Measurements from ENCODE around the gene NLRC3.

NLRC3 gene

DNA sequence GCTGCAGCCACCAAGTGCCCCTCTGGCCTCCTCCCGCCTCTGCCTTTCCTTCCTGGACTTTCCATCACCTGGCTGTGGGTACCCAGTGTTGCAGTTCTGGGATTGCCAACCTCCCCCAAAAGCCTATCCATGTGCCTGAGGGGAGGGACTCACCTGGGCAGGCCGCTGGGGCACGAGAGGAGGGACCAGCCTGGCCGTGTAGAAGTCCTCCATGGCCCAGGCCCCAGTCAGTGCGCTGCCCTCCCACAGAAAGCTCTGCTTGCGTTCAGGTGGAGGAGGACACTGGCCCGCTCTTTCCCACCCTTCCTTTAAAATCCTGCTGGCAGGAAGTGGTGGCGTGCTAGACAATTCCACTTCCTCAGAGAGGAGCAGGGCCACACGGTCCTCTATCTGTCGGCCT lies 20.0 kb upstream of the NLRC3 start:
- Histone ChIP-seq H3K36me3 (ENCODE audit: insufficient read depth, insufficient read length, low read length) (peaks cover 83% of the 10 kb centered on the region), H3K9ac (ENCODE audit: insufficient read length, low read depth) (no peak overlapping the region), H3K4me3 (ENCODE audit: insufficient read length, low read depth) (no peak overlapping the region), H3K4me1 (ENCODE audit: insufficient read depth, insufficient read length) (no peaks in the 10 kb centered on the region), H3K9me3 (ENCODE audit: insufficient read depth, low read length) (peaks cover 20% of the 10 kb centered on the region), H3K27me3 (ENCODE audit: insufficient read depth, insufficient read length) (no peaks in the 10 kb centered on the region)
- no peak for TF ChIP-seq SUZ12 (IDR thresholded peaks at IDR 0.05; ENCODE audit: extremely low read depth, insufficient read depth, insufficient read length)
- no peak for TF ChIP-seq YY1 (IDR thresholded peaks at IDR 0.05; ENCODE audit: insufficient read depth, insufficient read length)
- TF ChIP-seq ZNF274 (IDR thresholded peaks at IDR 0.05; ENCODE audit: low read depth, low read length), result no peak
- DNase-seq (ENCODE audit: low read depth, low spot score), result no peak

DNA sequence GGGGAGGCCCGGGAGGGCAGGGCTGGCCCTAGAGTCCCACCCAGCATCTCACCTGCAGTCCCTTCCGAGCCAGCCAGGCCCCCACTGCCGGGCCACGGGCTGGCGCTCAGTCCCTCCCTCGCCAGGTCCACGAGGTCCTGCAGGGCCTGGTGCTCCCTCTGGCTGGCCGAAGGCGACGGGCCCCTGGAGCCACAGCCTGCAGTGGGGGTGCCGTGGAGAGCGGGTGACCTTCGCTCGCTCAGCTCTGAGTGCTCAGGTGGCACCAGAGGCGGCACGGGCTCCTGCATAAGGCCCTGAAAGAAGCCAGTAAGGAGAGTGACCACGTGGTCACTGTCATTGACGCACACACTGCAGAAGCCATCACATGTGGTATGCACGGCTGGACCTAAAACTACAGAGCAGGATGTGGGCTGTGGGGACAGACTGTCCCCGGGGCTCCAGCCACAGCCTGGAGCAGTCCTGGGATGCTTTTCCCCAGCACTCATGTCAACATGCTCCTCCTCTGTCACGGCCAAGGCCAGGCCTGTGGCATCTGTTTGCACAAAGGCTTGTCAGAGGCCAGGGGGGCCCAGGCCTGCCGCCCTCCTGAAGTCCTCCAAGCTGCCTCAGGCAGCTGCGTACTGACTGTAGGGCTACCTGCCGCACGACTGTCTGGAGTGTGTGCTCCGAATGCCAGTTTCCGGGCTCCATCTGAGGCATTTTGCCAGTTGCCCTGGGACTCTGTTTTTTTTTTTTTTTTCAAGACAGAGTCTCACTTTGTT lies 19.1 kb upstream of the NLRC3 start:
- Histone ChIP-seq H3K9me3 (ENCODE audit: insufficient read depth, low read length) (peaks cover 20% of the 10 kb centered on the region), H3K4me3 (ENCODE audit: insufficient read length, low read depth) (no peak overlapping the region), H3K27me3 (ENCODE audit: insufficient read depth, insufficient read length) (no peaks in the 10 kb centered on the region), H3K9ac (ENCODE audit: insufficient read length, low read depth) (no peak overlapping the region), H3K4me1 (ENCODE audit: insufficient read depth, insufficient read length) (no peaks in the 10 kb centered on the region), H3K36me3 (ENCODE audit: insufficient read depth, insufficient read length, low read length) (peaks cover 83% of the 10 kb centered on the region)
- no peak for DNase-seq (ENCODE audit: low read depth, low spot score)
- TF ChIP-seq YY1 (IDR thresholded peaks at IDR 0.05; ENCODE audit: insufficient read depth, insufficient read length), result no peak

DNA sequence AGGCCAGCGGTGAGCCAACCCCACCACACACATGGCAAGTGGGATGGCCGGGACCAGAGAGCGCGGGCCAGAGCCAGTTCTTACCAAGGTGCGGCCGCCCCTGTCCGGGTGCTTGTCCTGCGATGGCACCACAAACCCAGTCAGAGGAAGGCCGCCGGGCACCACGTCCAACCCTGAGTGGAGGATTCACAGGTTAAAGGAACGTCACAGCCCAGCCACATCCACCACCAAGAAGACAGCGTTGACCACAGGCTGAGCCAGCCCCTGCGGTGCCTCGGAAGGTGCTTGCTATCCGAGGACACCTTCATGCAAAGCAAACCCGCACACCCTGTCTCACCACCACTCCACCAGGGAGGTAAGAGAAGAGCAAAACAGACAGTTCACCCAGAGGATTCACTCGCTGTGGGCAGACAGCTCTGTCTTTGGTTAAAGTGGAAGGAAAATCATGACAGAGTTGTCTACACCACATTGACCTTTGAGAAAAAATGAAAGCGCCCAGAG lies 18.4 kb upstream of the NLRC3 start:
- Histone ChIP-seq H3K27me3 (ENCODE audit: insufficient read depth, insufficient read length) (no peaks in the 10 kb centered on the region), H3K4me3 (ENCODE audit: insufficient read length, low read depth) (no peak overlapping the region), H3K36me3 (ENCODE audit: insufficient read depth, insufficient read length, low read length) (peaks cover 83% of the 10 kb centered on the region), H3K9ac (ENCODE audit: insufficient read length, low read depth) (no peak overlapping the region), H3K9me3 (ENCODE audit: insufficient read depth, low read length) (peaks cover 16% of the 10 kb centered on the region), H3K4me1 (ENCODE audit: insufficient read depth, insufficient read length) (no peaks in the 10 kb centered on the region)
- DNase-seq (ENCODE audit: low read depth, low spot score), result no peak
- TF ChIP-seq YY1 (IDR thresholded peaks at IDR 0.05; ENCODE audit: insufficient read depth, insufficient read length), result no peak
- no peak for TF ChIP-seq SUZ12 (IDR thresholded peaks at IDR 0.05; ENCODE audit: extremely low read depth, insufficient read depth, insufficient read length)
- TF ChIP-seq ZNF274 (IDR thresholded peaks at IDR 0.05; ENCODE audit: low read depth, low read length), result no peak

DNA sequence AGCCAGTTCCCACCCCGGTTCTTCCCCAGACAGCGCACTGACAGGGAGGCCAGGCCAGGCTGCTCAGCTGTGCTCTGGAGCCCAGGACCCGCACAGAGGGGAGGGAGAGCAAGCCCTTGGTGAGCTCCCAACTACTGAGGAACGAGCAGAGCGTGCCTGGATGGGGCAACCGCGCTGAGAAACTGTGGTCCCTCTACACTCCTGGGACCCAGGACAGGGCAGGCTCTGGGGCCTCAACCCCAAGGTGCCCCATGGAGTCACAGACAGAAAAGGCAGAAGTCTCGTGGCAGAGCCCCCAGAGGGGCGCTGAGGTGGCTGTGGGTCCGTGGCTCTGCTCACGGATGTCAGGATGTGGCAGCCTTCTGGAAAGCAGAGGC lies 17.9 kb upstream of the NLRC3 start:
- Histone ChIP-seq H3K36me3 (ENCODE audit: insufficient read depth, insufficient read length, low read length) (peaks cover 83% of the 10 kb centered on the region), H3K27me3 (ENCODE audit: insufficient read depth, insufficient read length) (no peaks in the 10 kb centered on the region), H3K9me3 (ENCODE audit: insufficient read depth, low read length) (peaks cover 11% of the 10 kb centered on the region), H3K9ac (ENCODE audit: insufficient read length, low read depth) (no peak overlapping the region), H3K4me3 (ENCODE audit: insufficient read length, low read depth) (no peak overlapping the region), H3K4me1 (ENCODE audit: insufficient read depth, insufficient read length) (no peaks in the 10 kb centered on the region)
- no peak for DNase-seq (ENCODE audit: low read depth, low spot score)
- TF ChIP-seq SUZ12 (IDR thresholded peaks at IDR 0.05; ENCODE audit: extremely low read depth, insufficient read depth, insufficient read length), result no peak
- no peak for TF ChIP-seq YY1 (IDR thresholded peaks at IDR 0.05; ENCODE audit: insufficient read depth, insufficient read length)
- TF ChIP-seq ZNF274 (IDR thresholded peaks at IDR 0.05; ENCODE audit: low read depth, low read length), result no peak

DNA sequence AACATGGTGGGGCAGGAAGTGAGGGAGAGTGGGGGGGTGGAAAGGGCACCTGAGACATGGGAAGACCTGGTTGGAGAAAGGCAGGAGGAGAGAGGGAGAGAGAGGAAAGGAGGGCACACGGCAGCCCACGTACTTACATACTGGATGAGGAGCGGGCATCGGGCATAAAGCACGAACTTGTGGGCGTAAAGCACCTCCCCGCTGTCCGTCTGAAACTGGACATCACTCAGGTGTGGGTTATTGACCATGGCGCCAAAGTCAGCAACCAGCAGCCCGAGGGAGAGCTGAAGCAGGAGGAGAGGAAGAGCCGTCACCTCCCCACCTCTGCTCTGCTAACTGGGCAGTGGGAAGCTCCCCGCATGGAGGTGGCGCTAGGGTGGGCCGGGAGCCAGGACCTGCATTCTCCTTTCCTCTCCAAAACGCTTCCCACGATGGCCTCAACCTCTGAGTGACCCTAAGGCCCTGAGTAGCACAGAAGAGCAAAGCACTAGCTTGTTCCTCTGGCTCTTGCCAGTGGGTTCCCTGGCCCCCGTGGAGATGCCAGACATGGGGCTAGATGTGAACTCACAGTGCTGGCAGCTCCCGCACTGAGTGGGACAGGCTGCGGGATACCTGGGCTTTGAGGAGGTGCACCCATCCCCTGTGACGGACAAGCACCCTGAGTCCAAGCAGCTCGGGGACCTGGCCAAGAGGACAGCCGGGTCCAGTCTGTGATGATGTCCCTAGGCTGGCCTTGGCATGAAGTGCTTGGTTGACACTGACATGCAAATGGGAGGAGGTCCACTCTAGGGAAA lies 17.3 kb upstream of the NLRC3 start:
- no peak for DNase-seq (ENCODE audit: low read depth, low spot score)
- no peaks in the 10 kb centered on the region for H3K4me1 ChIP-seq (ENCODE audit: insufficient read depth, insufficient read length)
- no peak overlapping the region for H3K9ac ChIP-seq (ENCODE audit: insufficient read length, low read depth)
- H3K36me3 ChIP-seq (ENCODE audit: insufficient read depth, insufficient read length, low read length), result peaks cover 82% of the 10 kb centered on the region
- peaks cover 5% of the 10 kb centered on the region for H3K9me3 ChIP-seq (ENCODE audit: insufficient read depth, low read length)
- TF ChIP-seq YY1 (IDR thresholded peaks at IDR 0.05; ENCODE audit: insufficient read depth, insufficient read length) (no peak), ZNF274 (IDR thresholded peaks at IDR 0.05; ENCODE audit: low read depth, low read length) (no peak), SUZ12 (IDR thresholded peaks at IDR 0.05; ENCODE audit: extremely low read depth, insufficient read depth, insufficient read length) (no peak)
- H3K4me3 ChIP-seq (ENCODE audit: insufficient read length, low read depth), result no peak overlapping the region
- H3K27me3 ChIP-seq (ENCODE audit: insufficient read depth, insufficient read length), result no peaks in the 10 kb centered on the region

DNA sequence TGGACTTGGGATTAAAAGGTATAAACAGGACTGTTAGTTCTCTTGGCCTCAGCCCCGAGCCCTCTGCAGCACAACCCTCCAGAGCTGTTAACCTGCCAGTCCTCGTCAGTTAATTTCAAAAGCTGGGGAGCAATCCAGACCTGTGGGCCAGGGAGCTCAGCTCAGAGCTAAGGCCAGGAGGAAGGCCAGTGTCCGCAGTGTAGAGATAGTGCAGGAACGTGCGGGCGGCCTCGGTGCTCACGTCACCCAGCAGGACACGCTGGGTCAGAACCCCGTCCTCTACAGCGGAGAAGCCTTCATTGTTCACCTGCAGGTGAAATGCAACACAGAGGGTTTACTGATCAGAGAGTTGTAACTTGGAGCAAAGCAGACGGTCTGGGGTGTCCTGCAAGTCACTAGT lies 15.4 kb upstream of the NLRC3 start:
- Histone ChIP-seq H3K4me3 (ENCODE audit: insufficient read length, low read depth) (no peak overlapping the region), H3K4me1 (ENCODE audit: insufficient read depth, insufficient read length) (peaks cover 3% of the 10 kb centered on the region), H3K9me3 (ENCODE audit: insufficient read depth, low read length) (no peaks in the 10 kb centered on the region), H3K9ac (ENCODE audit: insufficient read length, low read depth) (no peak overlapping the region), H3K27me3 (ENCODE audit: insufficient read depth, insufficient read length) (no peaks in the 10 kb centered on the region), H3K36me3 (ENCODE audit: insufficient read depth, insufficient read length, low read length) (peaks cover 82% of the 10 kb centered on the region)
- TF ChIP-seq SUZ12 (IDR thresholded peaks at IDR 0.05; ENCODE audit: extremely low read depth, insufficient read depth, insufficient read length) (no peak), ZNF274 (IDR thresholded peaks at IDR 0.05; ENCODE audit: low read depth, low read length) (no peak), YY1 (IDR thresholded peaks at IDR 0.05; ENCODE audit: insufficient read depth, insufficient read length) (no peak)
- no peak for DNase-seq (ENCODE audit: low read depth, low spot score)

DNA sequence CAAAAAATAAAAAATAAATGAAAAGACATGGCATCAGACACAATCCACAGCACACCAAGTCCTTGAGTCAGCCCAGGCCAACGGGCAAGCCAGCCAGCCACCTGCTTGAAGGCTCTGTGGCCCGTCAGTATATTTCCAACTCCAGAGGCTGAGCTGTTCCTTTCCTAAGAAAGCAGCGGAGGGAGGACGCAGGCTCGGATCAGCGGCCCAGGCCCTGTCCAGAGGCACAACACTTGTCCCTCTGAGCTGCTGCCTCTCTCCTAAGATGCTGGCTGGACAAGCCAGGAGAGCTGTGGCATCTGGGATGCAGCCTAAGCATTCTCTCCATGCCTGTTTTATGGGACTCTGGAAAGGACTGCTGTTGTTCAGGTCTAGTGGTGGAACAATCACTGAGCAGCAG lies 14.8 kb upstream of the NLRC3 start:
- H3K9me3 ChIP-seq (ENCODE audit: insufficient read depth, low read length), result no peaks in the 10 kb centered on the region
- H3K9ac ChIP-seq (ENCODE audit: insufficient read length, low read depth), result no peak overlapping the region
- H3K27me3 ChIP-seq (ENCODE audit: insufficient read depth, insufficient read length), result no peaks in the 10 kb centered on the region
- H3K36me3 ChIP-seq (ENCODE audit: insufficient read depth, insufficient read length, low read length), result peaks cover 76% of the 10 kb centered on the region
- TF ChIP-seq ZNF274 (IDR thresholded peaks at IDR 0.05; ENCODE audit: low read depth, low read length) (no peak), YY1 (IDR thresholded peaks at IDR 0.05; ENCODE audit: insufficient read depth, insufficient read length) (no peak), SUZ12 (IDR thresholded peaks at IDR 0.05; ENCODE audit: extremely low read depth, insufficient read depth, insufficient read length) (no peak)
- no peak overlapping the region for H3K4me3 ChIP-seq (ENCODE audit: insufficient read length, low read depth)
- DNase-seq (ENCODE audit: low read depth, low spot score), result no peak
- H3K4me1 ChIP-seq (ENCODE audit: insufficient read depth, insufficient read length), result peaks cover 6% of the 10 kb centered on the region
